C4-2B (cell line): ENCODE data around the gene TMEFF2.

Experiments used
- H3K27ac ChIP-seq: fragments of 450-650 bp; 2 replicates; pipeline ENCODE4 v1.5.1; 2017
- CTCF ChIP-seq: fragments of 450-650 bp; conservative IDR thresholded peaks from 2 replicates; pipeline ENCODE4 v1.5.1; 2017; ENCODE audit warnings: mild to moderate bottlenecking
- ZFX ChIP-seq: fragments of 450-650 bp; IDR thresholded peaks from 2 replicates; pipeline ENCODE4 v1.6.1; 2017

TMEFF2 gene

GRCh38 chr2:191983186-191983585 lies 211.5 kb downstream of the TMEFF2 start:
- no peak for TF ChIP-seq ZFX
- TF ChIP-seq CTCF: no peak
- no peak overlapping the region for H3K27ac ChIP-seq

- no peak for TF ChIP-seq CTCF
- no peak for TF ChIP-seq ZFX
- H3K27ac ChIP-seq: no peak overlapping the region
Measured at GRCh38 chr2:191981706-191982105, 213.0 kb downstream of the TMEFF2 start.

GRCh38 chr2:191980483-191980882 lies 214.2 kb downstream of the TMEFF2 start:
- TF ChIP-seq CTCF (no peak), ZFX (no peak)
- H3K27ac ChIP-seq: no peak overlapping the region

GRCh38 chr2:191979221-191979730 lies 215.5 kb downstream of the TMEFF2 start:
- no peak for TF ChIP-seq ZFX
- no peak for TF ChIP-seq CTCF
- no peak overlapping the region for H3K27ac ChIP-seq

GRCh38 chr2:191977754-191978153 lies 217.0 kb downstream of the TMEFF2 start:
- no peak for TF ChIP-seq CTCF
- H3K27ac ChIP-seq: no peak overlapping the region

GRCh38 chr2:191976436-191976835 lies 218.3 kb downstream of the TMEFF2 start:
- no peak for TF ChIP-seq ZFX
- no peak for TF ChIP-seq CTCF
- H3K27ac ChIP-seq: no peak overlapping the region

- TF ChIP-seq ZFX: no peak
- no peak for TF ChIP-seq CTCF
- H3K27ac ChIP-seq: no peak overlapping the region
Measured at GRCh38 chr2:191974676-191975075, 220.1 kb downstream of the TMEFF2 start.
